ENCODE results near the gene FAM193A.

The FAM193A gene

GRCh38 chr4:2574009-2574408 is 37.6 kb downstream of the FAM193A start:
- Histone ChIP-seq H3K36me3 (ENCODE audit: low read length) (no peaks in the 10 kb centered on the region), H3F3A (ENCODE audit: insufficient read depth) (no peaks in the 10 kb centered on the region), H4K20me1 (ENCODE audit: low read depth, low read length) (peaks cover 3% of the 10 kb centered on the region; the same call in 1 of the 2 replicates), H3K79me2 (ENCODE audit: insufficient read depth, low read length) (peaks cover 96% of the 10 kb centered on the region), H3K9ac (ENCODE audit: low read length) (no peak overlapping the region), H3K4me3 (ENCODE audit: insufficient read depth, low read length, poor library complexity, severe bottlenecking) (no peak overlapping the region), H2AFZ (ENCODE audit: low read depth, low read length, severe bottlenecking) (no peak overlapping the region), H3K27me3 (ENCODE audit: low read length) (no peaks in the 10 kb centered on the region), H3K4me2 (ENCODE audit: low read depth, low read length, poor library complexity, severe bottlenecking) (no peak overlapping the region), H3K9me2 (replicated peaks; ENCODE audit: insufficient read depth, low read length) (no peaks in the 10 kb centered on the region), H3K9me3 (ENCODE audit: insufficient read depth, low read length) (no peaks in the 10 kb centered on the region), H3K27ac (ENCODE audit: low read depth, low read length) (no peak overlapping the region)
- TF ChIP-seq, protein P1, sequence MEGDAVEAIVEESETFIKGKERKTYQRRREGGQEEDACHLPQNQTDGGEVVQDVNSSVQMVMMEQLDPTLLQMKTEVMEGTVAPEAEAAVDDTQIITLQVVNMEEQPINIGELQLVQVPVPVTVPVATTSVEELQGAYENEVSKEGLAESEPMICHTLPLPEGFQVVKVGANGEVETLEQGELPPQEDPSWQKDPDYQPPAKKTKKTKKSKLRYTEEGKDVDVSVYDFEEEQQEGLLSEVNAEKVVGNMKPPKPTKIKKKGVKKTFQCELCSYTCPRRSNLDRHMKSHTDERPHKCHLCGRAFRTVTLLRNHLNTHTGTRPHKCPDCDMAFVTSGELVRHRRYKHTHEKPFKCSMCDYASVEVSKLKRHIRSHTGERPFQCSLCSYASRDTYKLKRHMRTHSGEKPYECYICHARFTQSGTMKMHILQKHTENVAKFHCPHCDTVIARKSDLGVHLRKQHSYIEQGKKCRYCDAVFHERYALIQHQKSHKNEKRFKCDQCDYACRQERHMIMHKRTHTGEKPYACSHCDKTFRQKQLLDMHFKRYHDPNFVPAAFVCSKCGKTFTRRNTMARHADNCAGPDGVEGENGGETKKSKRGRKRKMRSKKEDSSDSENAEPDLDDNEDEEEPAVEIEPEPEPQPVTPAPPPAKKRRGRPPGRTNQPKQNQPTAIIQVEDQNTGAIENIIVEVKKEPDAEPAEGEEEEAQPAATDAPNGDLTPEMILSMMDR (IDR thresholded peaks at IDR 0.05; ENCODE audit: insufficient read depth, low read length, poor library complexity, severe bottlenecking) = no peak
- TF ChIP-seq EZH2phosphoT487 (conservative IDR thresholded peaks at IDR 0.05; ENCODE audit: low read length) = no peak

DNA sequence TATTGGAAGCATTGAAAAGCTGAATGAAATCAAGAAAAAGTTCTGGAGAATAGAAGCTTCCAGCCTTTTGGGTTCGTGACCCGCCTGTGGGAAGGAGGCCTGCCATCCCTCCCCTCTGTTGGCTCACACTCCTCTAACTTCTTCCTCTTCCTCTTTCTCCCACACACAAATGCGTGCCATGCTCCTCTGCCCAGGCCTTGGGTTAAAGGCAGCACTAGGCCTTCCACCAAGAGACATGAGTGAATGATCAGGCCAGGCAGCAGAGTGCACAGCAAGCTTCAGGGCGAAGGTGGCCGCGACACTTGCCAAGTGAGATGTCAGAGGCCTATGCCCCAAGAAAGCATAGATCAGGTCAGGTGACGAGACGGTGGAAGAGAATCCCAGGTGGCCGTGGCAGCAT is 38.4 kb downstream of the FAM193A start:
- H3K27ac ChIP-seq (ENCODE audit: low read depth, low read length) = no peak overlapping the region
- no peaks in the 10 kb centered on the region for H3K9me2 ChIP-seq (replicated peaks; ENCODE audit: insufficient read depth, low read length)
- no peaks in the 10 kb centered on the region for H3F3A ChIP-seq (ENCODE audit: insufficient read depth)
- H3K4me3 ChIP-seq (ENCODE audit: insufficient read depth, low read length, poor library complexity, severe bottlenecking) = no peak overlapping the region
- TF ChIP-seq EZH2phosphoT487 (conservative IDR thresholded peaks at IDR 0.05; ENCODE audit: low read length) = no peak
- TF ChIP-seq, protein P1 (IDR thresholded peaks at IDR 0.05; ENCODE audit: insufficient read depth, low read length, poor library complexity, severe bottlenecking) = no peak
- peaks cover 96% of the 10 kb centered on the region for H3K79me2 ChIP-seq (ENCODE audit: insufficient read depth, low read length)
- H2AFZ ChIP-seq (ENCODE audit: low read depth, low read length, severe bottlenecking) = no peak overlapping the region
- no peaks in the 10 kb centered on the region for H3K27me3 ChIP-seq (ENCODE audit: low read length)
- no peaks in the 10 kb centered on the region for H3K9me3 ChIP-seq (ENCODE audit: insufficient read depth, low read length)
- H3K9ac ChIP-seq (ENCODE audit: low read length) = no peak overlapping the region
- H3K36me3 ChIP-seq (ENCODE audit: low read length) = no peaks in the 10 kb centered on the region
- peaks cover 3% of the 10 kb centered on the region; the same call in 1 of the 2 replicates for H4K20me1 ChIP-seq (ENCODE audit: low read depth, low read length)
- no peak overlapping the region for H3K4me2 ChIP-seq (ENCODE audit: low read depth, low read length, poor library complexity, severe bottlenecking)

- Histone ChIP-seq H3K27me3 (ENCODE audit: low read length) (no peaks in the 10 kb centered on the region), H4K20me1 (ENCODE audit: low read depth, low read length) (peaks cover 3% of the 10 kb centered on the region; the same call in 1 of the 2 replicates), H2AFZ (ENCODE audit: low read depth, low read length, severe bottlenecking) (no peak overlapping the region), H3F3A (ENCODE audit: insufficient read depth) (no peaks in the 10 kb centered on the region), H3K9me3 (ENCODE audit: insufficient read depth, low read length) (no peaks in the 10 kb centered on the region), H3K27ac (ENCODE audit: low read depth, low read length) (no peak overlapping the region), H3K36me3 (ENCODE audit: low read length) (no peaks in the 10 kb centered on the region), H3K79me2 (ENCODE audit: insufficient read depth, low read length) (peaks cover 96% of the 10 kb centered on the region), H3K9ac (ENCODE audit: low read length) (no peak overlapping the region), H3K4me2 (ENCODE audit: low read depth, low read length, poor library complexity, severe bottlenecking) (no peak overlapping the region), H3K4me3 (ENCODE audit: insufficient read depth, low read length, poor library complexity, severe bottlenecking) (no peak overlapping the region), H3K9me2 (replicated peaks; ENCODE audit: insufficient read depth, low read length) (no peaks in the 10 kb centered on the region)
- TF ChIP-seq EZH2phosphoT487 (conservative IDR thresholded peaks at IDR 0.05; ENCODE audit: low read length) = no peak
These were observed 39.8 kb downstream of the FAM193A start for GRCh38 chr4:2576290-2576689.

DNA sequence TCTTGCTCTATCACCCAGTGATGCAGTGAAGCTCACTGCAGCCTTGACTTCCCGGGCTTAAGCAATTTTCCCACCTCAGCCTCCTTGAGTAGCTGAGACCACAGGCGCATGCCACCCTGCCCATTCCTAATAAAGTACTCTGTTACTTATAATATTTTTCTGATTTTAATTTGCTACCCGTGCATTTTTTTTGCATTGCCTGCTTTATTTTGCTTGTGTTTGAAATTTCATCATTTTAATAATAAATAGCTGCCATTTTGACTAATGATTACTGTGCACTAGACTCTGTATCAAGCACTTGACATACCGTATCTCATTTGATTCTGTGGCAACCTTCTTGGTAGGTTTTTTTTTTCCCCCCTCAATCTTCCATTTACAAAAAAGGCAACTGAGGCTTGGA is 41.7 kb downstream of the FAM193A start:
- H3K9me3 ChIP-seq (ENCODE audit: insufficient read depth, low read length) = no peaks in the 10 kb centered on the region
- H3K36me3 ChIP-seq (ENCODE audit: low read length) = no peaks in the 10 kb centered on the region
- H3K27me3 ChIP-seq (ENCODE audit: low read length) = no peaks in the 10 kb centered on the region
- H2AFZ ChIP-seq (ENCODE audit: low read depth, low read length, severe bottlenecking) = no peak overlapping the region
- no peak overlapping the region for H3K4me3 ChIP-seq (ENCODE audit: insufficient read depth, low read length, poor library complexity, severe bottlenecking)
- H3K9me2 ChIP-seq (replicated peaks; ENCODE audit: insufficient read depth, low read length) = no peaks in the 10 kb centered on the region
- H3K27ac ChIP-seq (ENCODE audit: low read depth, low read length) = no peak overlapping the region
- H4K20me1 ChIP-seq (ENCODE audit: low read depth, low read length) = peaks cover 3% of the 10 kb centered on the region; the same call in 1 of the 2 replicates
- no peak overlapping the region for H3K4me2 ChIP-seq (ENCODE audit: low read depth, low read length, poor library complexity, severe bottlenecking)
- H3K9ac ChIP-seq (ENCODE audit: low read length) = no peak overlapping the region
- H3K79me2 ChIP-seq (ENCODE audit: insufficient read depth, low read length) = peaks cover 99% of the 10 kb centered on the region
- H3F3A ChIP-seq (ENCODE audit: insufficient read depth) = no peaks in the 10 kb centered on the region
- no peak for TF ChIP-seq EZH2phosphoT487 (conservative IDR thresholded peaks at IDR 0.05; ENCODE audit: low read length)
- TF ChIP-seq, protein P1 (IDR thresholded peaks at IDR 0.05; ENCODE audit: insufficient read depth, low read length, poor library complexity, severe bottlenecking) = no peak

Measured in SU-DHL-6 (cell line).